ENCODE data around the gene DISC1. TPM values are rescaled to one million over a fixed set of nuclear protein-coding genes. Genes with fewer than 3 reads are reported as not detected.
A peak's percentile ranks its signal among the peaks of the same experiment; 100 is the strongest.

Gene DISC1
- total and polyA plus RNA-seq, 2 experiments from 2014 or later: 0.43 to 1.2 TPM

DNA sequence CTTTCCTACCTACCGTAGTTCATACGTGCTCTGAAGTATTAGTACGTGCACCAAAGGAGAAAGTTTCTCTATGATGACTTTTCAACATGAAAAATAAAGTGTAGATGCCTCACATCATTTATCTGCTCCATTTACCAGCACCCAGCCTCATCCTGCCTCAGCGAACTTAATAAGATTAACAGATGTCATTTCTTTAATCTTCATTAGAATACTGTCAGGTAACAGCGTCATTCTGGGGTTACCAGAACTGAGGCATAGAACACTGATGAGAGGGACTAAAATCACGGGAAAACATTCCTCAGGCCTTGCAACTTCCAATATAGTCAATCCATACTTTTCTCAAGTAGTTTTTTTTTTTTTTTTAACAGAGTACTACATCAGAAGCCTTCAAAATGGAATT lies 43.2 kb upstream of the DISC1 start:
- Histone ChIP-seq H3K27ac (no peak overlapping the region), H3K36me3 (ENCODE audit: low read depth) (no peaks in the 10 kb centered on the region), H3K27me3 (replicated peaks; ENCODE audit: insufficient read depth) (no peaks in the 10 kb centered on the region), H3K9ac (no peak overlapping the region), H3F3A (ENCODE audit: insufficient read depth) (0 out of 2 replicates have a peak, but pooled peaks cover 4% of the 10 kb centered on the region), H3K4me3 (no peak overlapping the region), H4K20me1 (ENCODE audit: insufficient read depth) (no peaks in the 10 kb centered on the region), H3K79me2 (ENCODE audit: insufficient read depth) (no peaks in the 10 kb centered on the region), H3K4me1 (ENCODE audit: insufficient read depth) (peaks cover 4% of the 10 kb centered on the region), H2AFZ (no peak overlapping the region), H3K4me2 (ENCODE audit: unreplicated experiment) (no peak overlapping the region), H3K9me2 (ENCODE audit: insufficient read depth) (no peaks in the 10 kb centered on the region), H3K9me3 (ENCODE audit: low read depth) (no peaks in the 10 kb centered on the region)
- 87 to 90% methylated on average over 6 of the region's 6 CpGs for WGBS, 2 experiments (ENCODE audit: low coverage in 1 of 2, low lambda C conversion rate in 2 of 2, missing lambda C conversion rate in 2 of 2)
- in situ Hi-C loops (cut with MboI): loop anchor here (10.0 kb wide), 1 partner anchor 239 kb away; no protein-coding TSS in a partner anchor
- no peak for DNase-seq
- TF ChIP-seq EZH2 (IDR thresholded peaks at IDR 0.05; ENCODE audit: insufficient read depth, poor library complexity, severe bottlenecking) (no peak), EZH2phosphoT487 (IDR thresholded peaks at IDR 0.05; ENCODE audit: insufficient read depth, low read depth) (no peak)

DNA sequence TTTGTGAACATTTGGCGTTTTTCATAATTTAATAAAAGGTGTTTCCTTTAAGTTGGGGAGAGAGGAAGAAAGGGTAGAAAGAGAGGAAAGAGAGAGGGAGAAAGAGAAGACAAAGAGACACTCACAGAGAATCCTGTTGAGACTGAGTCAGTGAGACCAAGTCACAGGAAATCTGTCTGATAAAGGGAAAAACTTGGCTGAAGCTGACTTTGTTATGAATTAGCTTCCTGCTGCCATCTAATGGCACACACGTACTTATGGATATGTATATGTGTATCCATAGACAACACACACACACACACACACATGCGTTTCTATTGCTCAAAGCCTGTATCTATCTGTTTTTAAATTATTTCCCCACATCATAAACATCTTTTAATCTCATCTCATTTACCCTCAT lies 42.5 kb upstream of the DISC1 start:
- H3K9ac ChIP-seq: no peak overlapping the region
- in situ Hi-C loops (cut with MboI): loop anchor here (10.0 kb wide), 1 partner anchor 239 kb away; no protein-coding TSS in a partner anchor
- DNase-seq: peak; percentile 80
- no peak overlapping the region for H2AFZ ChIP-seq
- WGBS, 2 experiments (ENCODE audit: low coverage in 1 of 2, low lambda C conversion rate in 2 of 2, missing lambda C conversion rate in 2 of 2): 41 to 42% methylated on average over 3 of the region's 3 CpGs
- H3K79me2 ChIP-seq (ENCODE audit: insufficient read depth): no peaks in the 10 kb centered on the region
- H3K4me2 ChIP-seq (ENCODE audit: unreplicated experiment): no peak overlapping the region
- H3K9me2 ChIP-seq (ENCODE audit: insufficient read depth): no peaks in the 10 kb centered on the region
- no peaks in the 10 kb centered on the region for H3K9me3 ChIP-seq (ENCODE audit: low read depth)
- H3K36me3 ChIP-seq (ENCODE audit: low read depth): no peaks in the 10 kb centered on the region
- no peak overlapping the region for H3K4me3 ChIP-seq
- no peaks in the 10 kb centered on the region for H4K20me1 ChIP-seq (ENCODE audit: insufficient read depth)
- 0 out of 2 replicates have a peak, but pooled peaks cover 4% of the 10 kb centered on the region for H3F3A ChIP-seq (ENCODE audit: insufficient read depth)
- H3K4me1 ChIP-seq (ENCODE audit: insufficient read depth): peaks cover 4% of the 10 kb centered on the region
- H3K27me3 ChIP-seq (replicated peaks; ENCODE audit: insufficient read depth): no peaks in the 10 kb centered on the region
- H3K27ac ChIP-seq: no peak overlapping the region
- TF ChIP-seq EZH2phosphoT487 (IDR thresholded peaks at IDR 0.05; ENCODE audit: insufficient read depth, low read depth) (no peak), EZH2 (IDR thresholded peaks at IDR 0.05; ENCODE audit: insufficient read depth, poor library complexity, severe bottlenecking) (no peak)

DNA sequence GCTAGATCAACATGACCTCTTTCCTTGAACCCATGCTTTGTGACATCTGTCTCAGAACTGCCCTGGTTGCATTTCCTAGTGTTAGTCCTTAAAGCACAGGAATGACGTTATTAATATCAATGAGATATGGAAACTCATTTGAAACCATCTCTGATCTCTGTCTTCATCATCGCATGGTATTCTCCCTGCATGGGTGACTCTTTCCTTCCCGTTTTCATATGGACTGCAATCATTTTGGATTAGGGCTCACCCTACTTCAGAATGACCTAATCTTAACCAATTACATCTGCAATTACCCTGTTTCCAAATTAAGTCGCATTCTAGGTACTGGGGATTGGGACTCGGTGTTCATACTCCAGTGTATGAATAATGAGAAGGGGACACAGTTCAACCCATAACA lies 41.7 kb upstream of the DISC1 start:
- H3K27ac ChIP-seq: no peak overlapping the region
- H3K4me1 ChIP-seq (ENCODE audit: insufficient read depth): peaks cover 4% of the 10 kb centered on the region
- H3K36me3 ChIP-seq (ENCODE audit: low read depth): no peaks in the 10 kb centered on the region
- 0 out of 2 replicates have a peak, but pooled peaks cover 4% of the 10 kb centered on the region for H3F3A ChIP-seq (ENCODE audit: insufficient read depth)
- DNase-seq: no peak
- TF ChIP-seq EZH2 (IDR thresholded peaks at IDR 0.05; ENCODE audit: insufficient read depth, poor library complexity, severe bottlenecking) (no peak), EZH2phosphoT487 (IDR thresholded peaks at IDR 0.05; ENCODE audit: insufficient read depth, low read depth) (no peak)
- H3K4me3 ChIP-seq: no peak overlapping the region
- no peak overlapping the region for H2AFZ ChIP-seq
- no peaks in the 10 kb centered on the region for H3K27me3 ChIP-seq (replicated peaks; ENCODE audit: insufficient read depth)
- in situ Hi-C loops (cut with MboI): loop anchor here (10.0 kb wide), 1 partner anchor 240 kb away; no protein-coding TSS in a partner anchor
- H3K9ac ChIP-seq: no peak overlapping the region
- H3K4me2 ChIP-seq (ENCODE audit: unreplicated experiment): no peak overlapping the region
- no peaks in the 10 kb centered on the region for H3K9me3 ChIP-seq (ENCODE audit: low read depth)
- H3K9me2 ChIP-seq (ENCODE audit: insufficient read depth): no peaks in the 10 kb centered on the region
- H4K20me1 ChIP-seq (ENCODE audit: insufficient read depth): no peaks in the 10 kb centered on the region
- 55 to 63% methylated on average over 5 of the region's 5 CpGs for WGBS, 2 experiments (ENCODE audit: low coverage in 1 of 2, low lambda C conversion rate in 2 of 2, missing lambda C conversion rate in 2 of 2)
- no peaks in the 10 kb centered on the region for H3K79me2 ChIP-seq (ENCODE audit: insufficient read depth)

DNA sequence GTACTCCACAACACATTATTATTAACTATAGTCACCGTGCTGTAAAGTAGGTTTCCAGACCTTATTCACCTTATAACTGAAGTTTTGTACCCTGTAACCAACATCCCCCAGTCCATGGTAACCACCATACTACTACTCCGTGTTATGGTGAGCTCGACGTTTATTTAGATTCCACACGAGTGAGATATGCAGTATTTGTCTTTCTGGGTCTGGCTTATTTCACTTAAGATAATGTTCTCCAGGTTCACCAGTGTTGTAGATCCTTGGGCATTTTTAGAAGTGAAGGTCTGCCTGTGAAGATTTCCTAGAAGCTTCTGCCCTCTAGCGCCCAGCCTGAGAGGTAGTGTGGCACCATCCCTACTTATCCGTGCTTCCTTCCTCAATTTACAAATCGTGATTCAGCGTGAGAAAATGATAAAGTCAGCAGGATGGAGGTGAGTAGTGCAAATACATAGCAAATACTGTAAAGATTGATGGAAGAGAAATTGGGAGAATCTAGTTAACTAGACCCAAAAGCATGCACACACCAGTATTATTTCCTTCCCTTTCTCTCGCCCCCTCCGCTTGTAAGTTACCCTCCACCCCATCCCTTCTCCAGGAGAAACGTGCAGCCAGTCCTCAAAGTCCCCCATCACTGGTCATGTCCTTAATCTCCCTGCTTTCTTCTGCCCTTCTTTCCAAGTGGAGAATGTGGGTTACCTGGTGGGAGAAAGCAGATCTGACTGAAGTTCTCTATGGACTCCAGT lies 36.0 kb upstream of the DISC1 start:
- peak; percentile 84 for DNase-seq
- H4K20me1 ChIP-seq (ENCODE audit: insufficient read depth): no peaks in the 10 kb centered on the region
- H3K9me2 ChIP-seq (ENCODE audit: insufficient read depth): no peaks in the 10 kb centered on the region
- H3K27me3 ChIP-seq (replicated peaks; ENCODE audit: insufficient read depth): no peaks in the 10 kb centered on the region
- H3K9me3 ChIP-seq (ENCODE audit: low read depth): no peaks in the 10 kb centered on the region
- H3K79me2 ChIP-seq (ENCODE audit: insufficient read depth): no peaks in the 10 kb centered on the region
- no peaks in the 10 kb centered on the region for H3K36me3 ChIP-seq (ENCODE audit: low read depth)
- peak overlapping the region; percentile 36; the same call in 1 of the 2 replicates for H2AFZ ChIP-seq
- no peak overlapping the region for H3K4me3 ChIP-seq
- no peaks in the 10 kb centered on the region for H3F3A ChIP-seq (ENCODE audit: insufficient read depth)
- no peak overlapping the region for H3K9ac ChIP-seq
- in situ Hi-C loops (cut with MboI): no loop called here
- H3K4me1 ChIP-seq (ENCODE audit: insufficient read depth): no peaks in the 10 kb centered on the region
- 18% methylated on average over 12 of the region's 12 CpGs for WGBS, 2 experiments (ENCODE audit: low coverage in 1 of 2, low lambda C conversion rate in 2 of 2, missing lambda C conversion rate in 2 of 2)
- no peak overlapping the region for H3K4me2 ChIP-seq (ENCODE audit: unreplicated experiment)
- TF ChIP-seq EZH2phosphoT487 (IDR thresholded peaks at IDR 0.05; ENCODE audit: insufficient read depth, low read depth) (no peak), EZH2 (IDR thresholded peaks at IDR 0.05; ENCODE audit: insufficient read depth, poor library complexity, severe bottlenecking) (no peak)
- no peak overlapping the region for H3K27ac ChIP-seq

Data from GM23248 (cell line).